KBM-7 (cell line): ENCODE measurements around the gene ZGLP1.
"Not testable (repeated sequence)": the region's sequence is repeated elsewhere in the genome, so short reads cannot be mapped to it uniquely, and the experiment has no call there.

ENCODE experiments used
- DNase-seq: peaks from one replicate; pipeline ENCODE4 v3.0.0-alpha.2; 2015
- in situ Hi-C: fragments of 300-500 bp; cut with MboI; formaldehyde crosslinking; loops from 2 replicates; pipeline ENCODE4 v1.14.3; 2020; ENCODE audit warnings: low sequenced_read_pairs, low pct_unique_long_range_greater_than_20kb, mixed read lengths

ZGLP1 gene

GRCh38 chr19:10309423-10309822, at the start of gene ZGLP1:
TSS of gene ZGLP1 (minus strand) at chr19:10309815.
- no peak for DNase-seq
- in situ Hi-C loops = no loop called here

GRCh38 chr19:10356431-10356830, 46.8 kb upstream of the ZGLP1 start:
- no peak for DNase-seq
- in situ Hi-C loops = no loop called here

DNA sequence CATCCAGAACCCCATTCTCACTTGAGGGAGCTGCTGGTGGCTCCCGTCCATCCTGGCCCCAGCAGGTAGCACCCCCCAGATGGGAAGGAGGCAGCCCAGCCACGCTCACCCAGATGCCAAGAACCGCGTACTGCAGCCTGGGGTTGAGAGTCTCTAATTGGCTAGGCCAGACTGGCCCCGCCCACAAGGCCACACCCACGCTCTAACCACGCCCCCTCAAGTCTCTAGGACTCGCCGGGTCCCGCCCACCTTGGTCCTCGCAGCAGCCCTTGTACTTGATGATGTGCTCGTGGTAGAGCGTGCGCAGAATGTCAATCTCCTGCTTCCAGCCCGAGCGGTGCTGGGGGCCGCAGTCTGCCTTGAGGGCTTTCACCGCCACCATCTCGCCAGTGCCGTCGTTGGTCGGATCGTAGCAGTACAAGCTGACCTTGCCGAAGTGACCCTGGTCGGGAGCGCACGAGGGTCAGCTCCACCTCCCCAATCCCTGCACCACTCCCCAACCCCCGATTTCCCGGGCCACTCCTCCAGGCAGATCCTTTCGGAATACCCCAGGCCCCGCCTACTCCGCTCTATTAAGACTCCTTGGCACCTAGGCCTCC, 44.3 kb upstream of the ZGLP1 start:
- DNase-seq = no peak

DNA sequence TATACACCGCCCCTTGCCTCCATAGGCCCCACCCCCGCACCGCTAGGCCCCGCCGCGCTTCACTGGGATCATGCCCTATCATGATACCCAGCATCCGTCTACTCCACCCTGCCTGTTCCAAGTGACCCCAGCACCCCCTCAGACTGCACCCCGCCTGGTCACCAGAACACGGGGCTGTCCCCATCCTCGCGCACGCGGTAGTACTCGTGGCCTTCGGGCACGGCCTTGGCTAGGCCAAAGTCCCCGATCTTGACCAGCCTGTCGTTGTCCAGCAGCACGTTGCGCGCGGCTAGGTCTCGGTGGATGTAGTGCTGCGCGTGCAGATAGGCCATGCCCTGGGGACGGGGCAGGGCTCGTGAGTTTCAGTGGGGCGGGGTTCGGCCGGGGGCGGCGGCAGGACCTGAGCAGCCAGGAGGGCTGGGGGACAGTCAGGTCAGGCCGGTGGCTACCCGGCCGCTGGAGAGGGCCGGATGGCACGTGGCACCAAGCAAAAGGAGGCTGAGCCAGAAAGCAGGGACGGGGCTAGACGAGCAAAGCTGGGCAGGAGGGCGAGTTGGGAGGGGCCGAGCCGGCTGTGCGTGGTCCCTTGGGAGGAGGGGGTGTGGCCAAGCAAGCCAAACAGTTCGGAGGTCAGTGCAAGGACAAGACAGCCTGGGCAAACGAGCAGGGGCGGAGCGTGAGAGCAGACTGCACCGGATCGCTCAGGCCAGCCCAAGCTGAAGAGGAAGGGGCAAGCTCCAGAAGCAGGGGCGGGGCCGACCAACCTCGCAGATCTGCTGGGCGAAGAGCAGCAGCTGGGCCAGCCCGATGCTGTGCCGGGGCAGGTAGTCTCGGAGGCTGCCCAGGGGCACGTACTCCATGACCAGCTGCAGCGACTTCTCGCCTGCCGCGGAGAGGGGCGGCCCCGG, 43.4 kb upstream of the ZGLP1 start:
- no peak for DNase-seq
- in situ Hi-C loops = no loop called here

More for the DNA sequence above, 44.3 kb upstream of the ZGLP1 start:
- in situ Hi-C loops = no loop called here

DNA sequence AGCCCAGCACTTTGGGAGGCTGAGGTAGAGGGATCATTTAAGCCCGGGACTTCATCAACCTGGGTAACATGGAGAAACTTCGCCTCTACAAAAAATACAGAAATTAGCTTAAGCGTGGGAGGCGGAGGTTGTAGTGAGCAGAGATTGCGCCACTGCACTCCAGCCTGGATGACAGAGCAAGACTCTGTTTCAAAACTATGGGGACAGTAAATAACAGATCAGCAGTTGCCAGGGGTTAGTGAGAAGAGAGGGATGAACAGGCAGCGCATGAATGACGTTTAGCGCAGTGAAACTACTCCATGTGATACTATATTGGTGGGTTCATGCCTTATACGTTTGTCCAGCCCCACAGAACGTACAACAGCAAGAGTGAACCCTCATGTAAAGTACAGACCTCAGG, 36.9 kb upstream of the ZGLP1 start:
- in situ Hi-C loops = no loop called here
- peak; percentile 31 for DNase-seq

DNA sequence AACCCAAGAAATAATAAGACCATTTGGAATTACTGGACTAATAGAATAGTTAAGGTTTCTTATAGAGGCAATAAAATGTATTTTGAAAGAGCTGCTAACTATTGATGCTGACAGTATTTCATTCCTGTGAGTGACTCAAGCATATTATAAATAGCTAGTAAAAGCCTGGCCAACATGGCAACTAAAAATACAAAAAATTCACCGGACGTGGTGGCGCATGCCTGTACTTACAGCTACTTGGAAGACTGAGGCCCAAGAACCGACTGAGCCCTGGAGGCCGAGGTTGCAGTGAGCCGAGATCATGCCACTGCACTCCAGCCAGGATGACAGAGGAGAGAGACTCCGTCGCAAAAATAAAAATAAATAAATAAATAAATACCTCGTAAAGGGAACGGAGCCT, 35.2 kb upstream of the ZGLP1 start:
- DNase-seq = no peak
- in situ Hi-C loops = no loop called here

DNA sequence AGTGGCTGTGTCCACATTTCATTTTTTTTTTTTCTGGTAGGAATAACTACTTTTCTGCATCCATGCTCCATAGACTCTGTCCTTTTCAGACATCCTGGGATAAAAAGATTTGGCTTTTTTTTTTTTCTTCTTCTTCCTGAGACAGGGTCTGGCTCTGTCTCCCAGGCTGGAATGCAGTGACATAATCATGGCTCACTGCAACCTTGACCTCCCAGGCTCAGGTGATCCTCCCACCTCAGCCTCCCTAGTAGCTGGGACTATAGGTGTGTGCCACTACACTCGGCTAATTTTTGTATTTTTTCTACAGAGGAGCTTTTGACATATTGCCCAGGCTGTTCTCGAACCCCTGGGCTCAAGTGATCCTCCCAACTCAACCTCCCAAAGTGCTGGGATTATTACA, 33.9 kb upstream of the ZGLP1 start:
- no peak for DNase-seq
- in situ Hi-C loops = no loop called here

DNA sequence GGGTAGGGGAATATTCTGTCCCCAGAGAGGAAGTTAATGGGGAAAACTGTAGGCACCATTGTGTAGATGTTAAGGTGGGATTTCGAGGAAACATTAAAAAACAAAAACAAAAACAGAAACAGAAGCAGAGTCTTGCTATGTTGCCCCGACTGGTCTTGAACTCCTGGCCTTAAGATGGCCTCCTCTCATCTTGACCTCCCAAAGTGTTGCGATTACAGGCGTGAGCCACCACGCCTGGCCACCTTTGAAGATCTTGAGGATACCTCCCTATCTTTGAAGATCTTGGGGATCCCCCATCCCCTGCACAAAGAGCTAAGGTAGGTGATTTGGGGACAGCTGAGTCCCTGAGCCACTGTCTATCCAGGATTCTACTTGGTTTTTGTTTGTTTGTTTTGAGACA, 30.4 kb upstream of the ZGLP1 start:
- in situ Hi-C loops = no loop called here

GRCh38 chr19:10339380-10339960, 29.9 kb upstream of the ZGLP1 start, which contains the start of gene ICAM3:
TSS of gene ICAM3 (minus strand) at chr19:10339624. CDS start at chr19:10339614, 10 bp downstream.
- in situ Hi-C loops = no loop called here
- peak; percentile 73 for DNase-seq

More for the DNA sequence above, 30.4 kb upstream of the ZGLP1 start:
- DNase-seq = no peak

DNA sequence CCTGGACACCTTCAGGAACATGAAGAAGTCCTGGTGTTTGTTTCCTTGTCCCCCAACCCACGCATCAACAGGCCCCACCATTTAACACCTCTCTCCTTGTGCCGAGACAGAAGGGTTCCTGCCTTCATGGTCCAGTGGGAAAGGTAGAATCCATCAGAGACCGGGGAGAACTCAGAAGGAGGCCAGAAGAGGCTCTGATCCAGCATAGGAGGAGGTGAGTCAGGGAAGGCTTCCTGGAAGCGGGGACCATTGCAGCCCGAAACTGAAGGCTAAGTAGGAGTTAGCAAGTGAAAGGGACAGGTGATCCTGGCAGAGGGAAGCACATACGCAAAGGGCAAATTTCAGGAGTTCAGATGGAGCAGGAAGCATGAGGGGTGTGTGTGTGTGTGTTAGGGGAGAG, 29.3 kb upstream of the ZGLP1 start:
- in situ Hi-C loops = no loop called here
- no peak for DNase-seq

- in situ Hi-C loops, DNase-seq: not testable (repeated sequence)
These were observed 27.1 kb upstream of the ZGLP1 start for GRCh38 chr19:10336725-10337124.

GRCh38 chr19:10335352-10335985, 25.9 kb upstream of the ZGLP1 start:
- in situ Hi-C loops = no loop called here
- DNase-seq = no peak

- in situ Hi-C loops = no loop called here
- peak; percentile 24 for DNase-seq
These were observed 25.2 kb upstream of the ZGLP1 start for GRCh38 chr19:10334588-10335351.

DNA sequence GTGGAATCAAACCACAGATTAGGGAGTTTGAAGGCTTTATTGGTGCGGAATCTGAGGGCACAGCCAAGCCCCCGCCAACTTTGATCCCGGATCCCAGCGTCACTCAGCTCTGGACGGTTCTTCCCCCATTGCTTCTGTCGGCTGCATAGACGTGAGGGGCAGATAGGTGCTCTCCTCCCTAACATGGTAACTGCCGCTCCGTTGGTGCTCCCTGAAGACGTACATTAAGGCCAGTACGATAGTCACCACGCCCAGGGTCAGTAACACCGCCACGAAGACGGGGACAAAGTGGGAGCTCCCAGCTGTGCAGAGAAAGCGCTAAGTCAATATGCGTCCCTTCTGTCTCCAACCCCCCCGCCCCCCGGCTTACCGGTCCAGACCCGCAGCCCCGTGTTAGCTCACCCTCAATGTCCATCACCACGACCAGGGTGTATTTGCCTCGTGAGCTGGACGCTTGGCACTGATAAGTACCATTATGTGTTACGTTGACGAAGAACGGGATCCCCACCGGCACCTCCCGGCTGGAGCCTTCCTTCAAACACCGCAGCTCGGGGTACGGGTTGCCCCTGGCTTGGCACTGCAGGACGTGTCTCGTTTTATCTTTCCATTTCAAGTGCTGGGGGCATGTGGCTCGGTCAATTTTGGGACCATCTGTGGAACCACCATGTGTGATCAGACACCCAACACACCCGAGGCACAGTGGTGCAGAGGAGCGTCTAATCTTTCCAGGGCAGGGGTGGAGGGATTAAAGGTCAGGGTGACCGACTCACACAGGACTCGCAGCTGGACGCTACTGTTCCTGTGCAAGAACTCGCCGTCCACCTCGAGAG, 24.4 kb upstream of the ZGLP1 start:
- no peak for DNase-seq
- in situ Hi-C loops = no loop called here

- in situ Hi-C loops = no loop called here
- peak; percentile 95 for DNase-seq
These were observed 23.5 kb upstream of the ZGLP1 start, which contains the start of gene RAVER1 for GRCh38 chr19:10332965-10333757. TSS of gene RAVER1 (minus strand) at chr19:10333529. CDS start at chr19:10333507, 22 bp downstream.

DNA sequence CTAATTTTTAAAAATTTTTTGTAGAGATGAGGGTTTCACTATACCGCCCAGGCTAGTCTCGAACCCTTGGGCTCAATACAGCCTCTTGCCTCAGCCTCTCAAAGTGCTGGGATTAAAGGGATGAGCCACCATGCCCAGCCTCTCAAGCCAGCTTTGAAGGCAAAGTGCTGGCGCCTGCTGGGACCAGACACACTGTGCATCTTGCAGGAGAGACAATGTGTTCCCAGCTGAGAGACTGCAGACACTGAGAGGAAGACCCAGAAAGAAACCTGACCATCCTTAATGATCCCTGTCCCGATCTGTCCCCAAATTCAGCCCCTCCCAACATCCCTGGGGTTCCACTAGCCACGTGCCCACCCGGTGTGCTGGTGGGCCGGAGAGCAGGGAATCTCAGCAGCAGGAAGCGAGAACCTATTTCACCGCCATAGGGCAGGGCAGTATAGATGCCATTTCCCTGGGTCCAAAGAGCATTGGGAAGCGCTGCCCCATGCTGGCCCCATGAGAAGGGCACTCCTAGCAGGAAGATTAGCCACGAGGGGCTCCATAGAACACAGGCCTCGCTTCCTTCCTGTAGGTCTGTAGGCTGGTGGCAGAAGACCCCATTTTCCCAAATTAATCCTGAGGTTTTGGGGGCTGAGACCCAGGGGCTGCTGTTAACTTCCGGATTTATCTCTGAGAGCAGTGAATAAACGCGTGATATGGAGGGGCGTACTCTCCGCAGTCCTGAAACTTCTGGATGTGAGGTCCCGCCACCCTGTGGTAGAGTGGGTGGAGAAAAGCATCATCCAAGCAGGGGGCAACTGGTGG, 22.7 kb upstream of the ZGLP1 start:
- DNase-seq = no peak
- in situ Hi-C loops = no loop called here

DNA sequence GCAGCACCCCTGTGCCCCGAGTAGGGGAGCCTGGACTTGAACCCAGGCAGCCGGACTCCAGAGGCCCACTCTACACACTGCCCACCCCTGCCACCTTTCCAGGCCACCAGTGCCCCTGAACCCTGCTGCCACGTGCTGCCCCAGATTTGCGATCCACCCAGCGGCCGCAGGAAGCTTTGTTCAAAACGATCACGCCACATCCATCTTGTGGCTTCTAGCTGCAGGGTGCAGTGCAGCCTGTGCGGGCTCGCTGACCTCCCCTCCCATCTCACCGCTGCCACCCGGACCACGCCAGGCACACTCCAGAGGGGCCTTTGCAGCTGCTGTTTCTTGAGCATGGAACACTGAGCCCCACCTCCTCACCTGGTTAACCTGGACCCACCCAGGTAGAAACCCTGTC, 19.9 kb upstream of the ZGLP1 start:
- in situ Hi-C loops = no loop called here
- no peak for DNase-seq
